Measurements from ENCODE around the gene DLX6.

Gene DLX6

DNA sequence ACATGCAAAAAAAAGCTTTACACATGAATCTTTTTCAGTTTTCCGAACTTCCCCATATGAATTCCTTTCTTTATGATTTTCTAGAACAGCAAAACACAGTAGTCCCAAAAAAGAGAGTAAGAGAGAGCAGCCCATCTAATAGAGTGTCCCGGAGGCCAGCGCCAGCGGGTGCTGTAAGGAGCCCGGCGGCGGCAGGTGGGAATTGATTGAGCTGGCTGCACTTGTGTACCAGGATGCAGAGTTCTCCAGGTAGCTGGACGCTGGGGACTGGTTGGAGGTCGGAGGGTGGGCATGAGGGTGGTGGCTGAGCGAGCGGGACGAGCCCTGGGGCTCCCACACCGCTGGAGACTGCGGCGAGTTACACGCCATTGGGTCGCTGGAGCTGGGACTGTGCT lies 15.2 kb downstream of the DLX6 start:
- DNase-seq (ENCODE audit: insufficient read length, low spot score) (no peak), FAIRE-seq (no peak)
- TF ChIP-seq, protein P1, sequence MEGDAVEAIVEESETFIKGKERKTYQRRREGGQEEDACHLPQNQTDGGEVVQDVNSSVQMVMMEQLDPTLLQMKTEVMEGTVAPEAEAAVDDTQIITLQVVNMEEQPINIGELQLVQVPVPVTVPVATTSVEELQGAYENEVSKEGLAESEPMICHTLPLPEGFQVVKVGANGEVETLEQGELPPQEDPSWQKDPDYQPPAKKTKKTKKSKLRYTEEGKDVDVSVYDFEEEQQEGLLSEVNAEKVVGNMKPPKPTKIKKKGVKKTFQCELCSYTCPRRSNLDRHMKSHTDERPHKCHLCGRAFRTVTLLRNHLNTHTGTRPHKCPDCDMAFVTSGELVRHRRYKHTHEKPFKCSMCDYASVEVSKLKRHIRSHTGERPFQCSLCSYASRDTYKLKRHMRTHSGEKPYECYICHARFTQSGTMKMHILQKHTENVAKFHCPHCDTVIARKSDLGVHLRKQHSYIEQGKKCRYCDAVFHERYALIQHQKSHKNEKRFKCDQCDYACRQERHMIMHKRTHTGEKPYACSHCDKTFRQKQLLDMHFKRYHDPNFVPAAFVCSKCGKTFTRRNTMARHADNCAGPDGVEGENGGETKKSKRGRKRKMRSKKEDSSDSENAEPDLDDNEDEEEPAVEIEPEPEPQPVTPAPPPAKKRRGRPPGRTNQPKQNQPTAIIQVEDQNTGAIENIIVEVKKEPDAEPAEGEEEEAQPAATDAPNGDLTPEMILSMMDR (IDR thresholded peaks at IDR 0.05; ENCODE audit: insufficient read depth, missing control alignments): no peak

DNA sequence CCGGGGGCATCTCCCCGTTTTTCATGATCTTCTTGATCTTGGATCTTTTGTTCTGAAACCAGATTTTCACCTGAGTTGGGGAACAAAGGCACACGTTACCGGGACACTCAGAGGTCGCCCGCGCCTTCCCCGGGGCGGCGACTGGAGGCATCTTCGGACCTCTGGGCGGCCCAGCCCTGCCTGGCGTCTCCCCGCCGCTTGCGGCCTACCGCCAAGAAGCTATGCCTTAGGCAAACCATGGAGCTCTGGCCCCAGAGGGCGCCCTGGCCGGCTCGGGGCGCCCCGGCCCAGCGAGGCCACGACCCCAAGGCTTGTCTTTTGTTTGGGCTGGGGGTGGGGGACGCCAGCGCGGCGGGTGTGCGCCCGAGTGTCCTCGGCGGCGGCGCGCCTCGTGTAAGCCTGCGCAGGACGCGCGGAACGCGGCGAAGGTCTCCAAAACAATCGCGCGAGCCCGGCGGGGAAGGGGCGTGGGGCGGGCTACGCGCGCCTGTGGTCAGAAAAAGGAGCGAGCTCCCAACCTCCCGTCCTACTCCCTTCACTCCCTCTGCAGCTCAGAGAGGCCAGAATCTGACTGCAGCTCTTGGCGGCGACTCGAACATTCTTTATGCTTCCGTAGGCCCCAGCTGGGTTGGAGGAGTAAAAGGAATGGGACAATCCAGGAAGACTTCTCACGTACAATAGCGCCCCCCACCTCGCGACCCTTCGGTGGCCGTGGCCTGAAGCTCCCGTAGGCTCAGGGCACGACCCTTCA lies 15.8 kb downstream of the DLX6 start:
- no peak for DNase-seq (ENCODE audit: insufficient read length, low spot score)
- FAIRE-seq: no peak
- TF ChIP-seq, protein P1 (IDR thresholded peaks at IDR 0.05; ENCODE audit: insufficient read depth, missing control alignments): no peak

DNA sequence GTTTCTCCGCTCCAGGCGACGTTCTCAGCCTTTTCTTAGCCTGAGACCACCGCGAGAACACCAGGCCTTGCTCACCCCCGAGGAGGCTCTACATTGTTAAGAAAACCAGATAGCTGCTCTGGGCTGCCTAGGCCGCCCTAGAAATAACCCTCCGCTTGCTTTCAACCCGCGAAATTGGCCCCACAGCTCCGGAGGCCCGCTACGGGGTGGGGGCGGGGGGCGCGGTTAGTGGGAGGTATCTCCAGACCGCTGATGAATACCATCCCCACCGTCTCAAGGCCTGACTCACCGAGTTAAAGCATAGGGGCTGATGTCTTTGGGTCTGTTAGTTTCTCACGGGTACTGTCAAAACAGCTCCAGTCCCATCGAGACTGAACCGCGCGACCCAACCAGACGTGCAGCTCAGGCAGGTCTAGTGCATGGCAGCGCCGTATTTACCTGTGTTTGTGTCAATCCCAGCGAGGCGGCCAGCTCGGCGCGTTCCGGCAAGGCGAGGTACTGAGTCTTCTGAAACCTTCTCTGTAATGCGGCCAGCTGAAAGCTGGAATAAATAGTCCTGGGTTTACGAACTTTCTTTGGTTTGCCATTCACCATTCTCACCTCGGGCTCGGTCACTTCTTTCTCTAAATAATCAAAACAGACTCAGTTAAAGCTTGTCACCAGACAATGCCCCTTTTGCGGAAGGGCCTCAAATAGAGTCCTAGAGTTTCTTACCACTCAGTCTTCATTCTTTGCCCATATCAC lies 16.6 kb downstream of the DLX6 start:
- no peak for DNase-seq (ENCODE audit: insufficient read length, low spot score)
- TF ChIP-seq, protein P1 (IDR thresholded peaks at IDR 0.05; ENCODE audit: insufficient read depth, missing control alignments): no peak
- FAIRE-seq: no peak

DNA sequence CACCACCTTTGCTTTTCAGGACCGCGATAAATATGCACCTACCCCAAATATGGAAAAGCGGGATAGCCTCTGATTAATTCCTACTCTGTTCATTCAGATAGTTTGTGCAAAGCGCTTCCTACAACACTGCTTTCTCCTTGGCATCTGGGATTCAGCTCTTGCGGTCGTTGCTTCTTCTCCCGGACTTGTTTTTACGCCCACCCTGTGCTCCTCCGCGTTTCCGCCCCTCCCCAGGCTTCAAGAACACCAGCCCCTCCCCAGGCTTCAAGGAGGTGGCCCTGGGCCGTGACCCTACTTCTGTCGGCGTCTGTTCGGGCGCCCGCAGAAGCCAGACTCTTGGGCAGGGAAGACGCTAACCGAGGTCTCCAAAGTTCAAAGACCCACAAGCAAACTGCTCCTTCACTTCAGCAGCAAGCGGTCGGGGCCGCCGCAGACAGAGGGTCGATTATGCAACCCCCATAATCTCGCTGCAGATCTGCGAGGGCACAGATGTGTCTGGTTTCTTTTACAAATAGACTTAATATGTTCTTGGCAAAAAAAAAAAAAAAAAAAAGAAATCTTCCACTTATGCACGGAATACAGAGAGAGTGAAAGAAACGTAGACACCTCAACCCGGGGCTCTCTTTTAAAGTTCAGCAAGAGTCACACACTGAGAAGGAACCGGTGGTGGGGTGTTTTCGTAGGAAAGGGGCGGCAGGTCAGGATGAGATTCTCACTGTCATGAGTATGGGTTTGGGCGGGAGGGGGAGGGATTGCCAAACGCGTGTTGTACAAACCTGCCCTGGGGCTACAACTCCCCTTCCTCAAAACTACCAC lies 17.3 kb downstream of the DLX6 start:
- TF ChIP-seq, protein P1 (IDR thresholded peaks at IDR 0.05; ENCODE audit: insufficient read depth, missing control alignments): no peak
- FAIRE-seq: no peak
- no peak for DNase-seq (ENCODE audit: insufficient read length, low spot score)

DNA sequence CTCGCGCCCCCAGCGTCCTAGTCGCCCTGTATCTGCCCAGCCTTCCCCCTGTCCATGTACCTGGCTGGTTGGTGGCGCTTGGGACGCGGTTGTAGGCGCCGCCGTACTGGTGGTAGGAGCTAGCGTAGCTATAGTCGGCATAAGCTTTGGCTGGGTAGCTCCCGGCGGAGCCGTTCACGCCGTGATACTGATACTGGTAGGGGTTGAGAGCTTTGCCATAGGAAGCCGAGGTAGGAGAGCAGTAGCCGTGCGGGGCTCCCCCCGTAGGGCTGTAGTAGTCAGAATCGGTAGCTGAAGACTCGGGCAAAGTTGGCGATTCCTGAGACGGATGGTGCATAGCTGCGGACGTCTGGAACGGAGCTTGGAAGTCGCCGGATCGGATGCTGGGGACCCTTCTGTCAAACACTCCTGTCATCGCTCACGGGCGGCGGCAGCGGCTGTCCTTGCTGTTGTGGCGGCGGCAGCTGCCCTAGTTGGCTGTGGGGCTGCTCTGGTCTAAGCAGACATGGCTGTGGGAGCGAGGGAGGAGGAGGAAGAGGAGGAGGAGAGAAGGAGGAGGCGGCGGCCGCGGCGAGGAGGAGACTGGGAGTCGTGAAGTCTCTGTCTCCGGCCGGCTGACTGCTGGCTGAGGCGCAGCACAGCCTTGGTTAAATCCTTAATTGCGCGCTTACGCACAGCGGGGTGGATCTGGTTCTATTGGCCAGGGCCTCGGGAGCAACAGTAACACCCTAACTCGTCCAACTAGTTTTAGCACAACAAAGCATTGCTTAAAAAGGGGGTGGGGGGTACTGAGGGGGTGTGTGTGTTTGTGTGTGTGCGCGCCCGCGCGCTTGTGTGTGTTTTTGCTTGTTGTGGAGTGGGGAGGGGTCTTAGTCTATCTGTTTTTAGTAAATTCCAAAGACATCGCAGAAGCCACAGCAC lies 19.1 kb downstream of the DLX6 start, which contains the start of gene DLX5:
TSS of gene DLX5 (minus strand) at position 623 of the 921 bp plus-strand sequence. CDS start at position 415, 208 bp downstream.
- DNase-seq (ENCODE audit: insufficient read length, low spot score) (peak; percentile 58), FAIRE-seq (no peak)
- TF ChIP-seq, protein P1 (IDR thresholded peaks at IDR 0.05; ENCODE audit: insufficient read depth, missing control alignments): no peak

DNA sequence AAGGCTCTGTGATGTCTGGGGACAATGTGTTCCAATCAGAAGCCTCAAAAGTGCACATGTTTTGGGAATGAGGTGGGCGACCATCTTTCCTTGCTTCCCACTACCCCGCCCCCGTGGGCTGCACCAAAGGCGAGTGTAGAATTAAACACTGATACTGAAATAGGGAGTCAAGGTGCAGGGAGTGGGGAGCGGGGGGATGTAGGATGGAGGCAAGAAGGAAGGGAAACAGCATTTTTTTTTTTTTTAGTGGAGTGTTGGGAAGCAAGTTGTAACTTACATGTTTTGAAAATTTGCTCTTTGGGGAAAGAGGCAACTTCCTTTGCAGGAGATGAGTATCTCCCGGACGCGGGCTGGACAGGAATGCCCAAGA lies 19.8 kb downstream of the DLX6 start:
- no peak for DNase-seq (ENCODE audit: insufficient read length, low spot score)
- FAIRE-seq: no peak
- TF ChIP-seq, protein P1 (IDR thresholded peaks at IDR 0.05; ENCODE audit: insufficient read depth, missing control alignments): no peak
